Naive thymus-derived CD4-positive, alpha-beta T cell (primary cell): ENCODE data around the gene LDLR. TPM values are rescaled to one million over a fixed set of nuclear protein-coding genes. Genes with fewer than 3 reads are reported as not detected.
A peak's percentile ranks its signal among the peaks of the same experiment; 100 is the strongest.
"Not testable (repeated sequence)": the region's sequence is repeated elsewhere in the genome, so short reads cannot be mapped to it uniquely, and the experiment has no call there.

ENCODE experiments used
- ATAC-seq: fragments of 150-1000 bp; cut with Tn5 transposase; 2 replicates; pipeline ENCODE4 v1.10.0; 2021; ENCODE audit warnings: mild to moderate bottlenecking, moderate library complexity
- CTCF ChIA-PET: fragments of 350-600 bp; sonication (Branson Sonifier 250); formaldehyde crosslinking; loops from one replicate; lab custom pipeline; 2021; ENCODE audit warnings: antibody characterized with exemption; lab: Charles Lee
- POLR2A ChIA-PET: fragments of 350-600 bp; sonication (Branson Sonifier 250); formaldehyde crosslinking; loops from one replicate; lab custom pipeline; 2021; ENCODE audit warnings: antibody characterized with exemption, inconsistent platforms; lab: Charles Lee
- DNase-seq, 9 donors: peaks; one replicate each; pipeline versions ENCODE4 v3.0.0 to v3.0.0-alpha.2; 2020 to 2022; ENCODE audit warnings: mixed read lengths in 1 of 9
- H3K27ac ChIP-seq: one replicate; pipeline ENCODE4 v1.7.0; 2013; ENCODE audit warnings: mild to moderate bottlenecking, low read depth, low read length, moderate library complexity
- H3K27me3 ChIP-seq, 2 donors: one replicate each; pipeline ENCODE4 v1.7.0; 2013; ENCODE audit warnings: low read length in 2 of 2, mild to moderate bottlenecking in 2 of 2, moderate library complexity in 2 of 2; ENCODE audit not compliant: control insufficient read depth in 2 of 2, insufficient read depth in 2 of 2
- H3K36me3 ChIP-seq, 3 experiments: 1 replicate in 2 of 3; 2 replicates in 1 of 3; pipeline ENCODE4 v1.7.0; 2013; ENCODE audit warnings: low read length in 3 of 3, mild to moderate bottlenecking in 3 of 3, moderate library complexity in 1 of 3; ENCODE audit not compliant: insufficient read depth in 3 of 3, control insufficient read depth in 2 of 3
- H3K4me1 ChIP-seq, 2 donors: one replicate each; pipeline ENCODE4 v1.7.0; 2013; ENCODE audit warnings: low read length in 2 of 2, mild to moderate bottlenecking in 2 of 2, moderate library complexity in 1 of 2; ENCODE audit not compliant: control insufficient read depth in 2 of 2, insufficient read depth in 2 of 2
- H3K4me3 ChIP-seq: 2 replicates; pipeline ENCODE4 v1.7.0; 2013; ENCODE audit warnings: mild to moderate bottlenecking, low read length
- H3K9me3 ChIP-seq, 3 experiments: 1 replicate in 2 of 3; 2 replicates in 1 of 3; pipeline ENCODE4 v1.7.0; 2013; ENCODE audit warnings: low read length in 3 of 3; ENCODE audit not compliant: control insufficient read depth in 2 of 3
- H3K27ac Mint-ChIP-seq, 9 donors: one replicate each; pipeline ENCODE4 v1.8.0; 2020 to 2022; ENCODE audit warnings: mixed read lengths in 9 of 9, mild to moderate bottlenecking in 8 of 9, moderate library complexity in 5 of 9, inconsistent platforms in 2 of 9
- H3K27me3 Mint-ChIP-seq, 5 donors: one replicate each; pipeline ENCODE4 v1.8.0; 2021 to 2022; ENCODE audit warnings: mixed read lengths in 5 of 5, mild to moderate bottlenecking in 1 of 5
- H3K36me3 Mint-ChIP-seq, 5 donors: one replicate each; pipeline ENCODE4 v1.8.0; 2020 to 2022; ENCODE audit warnings: mixed read lengths in 5 of 5, mild to moderate bottlenecking in 3 of 5, inconsistent platforms in 1 of 5
- H3K4me1 Mint-ChIP-seq, 7 donors: one replicate each; pipeline ENCODE4 v1.8.0; 2020 to 2022; ENCODE audit warnings: mixed read lengths in 7 of 7, mild to moderate bottlenecking in 3 of 7, inconsistent platforms in 1 of 7
- H3K4me3 Mint-ChIP-seq, 10 donors: one replicate each; pipeline ENCODE4 v1.8.0; 2020 to 2022; ENCODE audit warnings: mild to moderate bottlenecking in 10 of 10, mixed read lengths in 10 of 10, moderate library complexity in 6 of 10, inconsistent platforms in 2 of 10
- H3K9me3 Mint-ChIP-seq, 11 donors: one replicate each; pipeline ENCODE4 v1.8.0; 2020 to 2022; ENCODE audit warnings: mixed read lengths in 11 of 11, mild to moderate bottlenecking in 4 of 11, inconsistent platforms in 1 of 11, moderate library complexity in 1 of 11
- intact Hi-C, 2 donors: fragments of 100-400 bp; cut with micrococcal nuclease; formaldehyde crosslinking; loops; one replicate each; pipeline ENCODE4 v1.15.1; 2023
- polyA plus RNA-seq, 2 donors: library from polyadenylated mRNA; unstranded; fragments of 300-500 nt; fragmentation: Illumina TruSeq; gene quantifications; one replicate each; pipeline ENCODE4 v1.2.3, GENCODE V29; 2021
- total RNA-seq, 6 experiments: library from RNA in 5 of 6; stranded (reverse) in 5 of 6; gene quantifications; 1 replicate in 5 of 6; 2 replicates in 1 of 6; pipeline ENCODE4 v1.2.3 and lab custom pipeline; 2021 to 2026

The LDLR gene
- total and polyA plus RNA-seq, 7 experiments from 2014 or later = 5.5 to 90.3 (median 34.2) TPM

GRCh38 chr19:11154683-11155047 lies 65.4 kb downstream of the LDLR start:
- Mint-ChIP-seq H3K27me3 (no peaks in the 10 kb centered on the region), H3K4me1 (peaks cover 7 to 30% (median 15%) of the 10 kb centered on the region in 7 donors), H3K4me3 (peak overlapping the region; percentile 56 to 94 (median 83)), H3K36me3 (peaks cover 0 to 5% (median 0%) of the 10 kb centered on the region in 5 donors), H3K9me3 (peaks cover 0 to 3% (median 0%) of the 10 kb centered on the region in 11 donors), H3K27ac (peak overlapping the region in 4 of 9 donors; percentile 0 to 70 (median 36))
- H3K36me3 ChIP-seq = no peaks in the 10 kb centered on the region
- H3K9me3 ChIP-seq = no peaks in the 10 kb centered on the region
- no peak overlapping the region for H3K4me3 ChIP-seq
- intact Hi-C loops = loop anchor here (1.0 to 5.0 kb wide), 6 partner anchors 192 to 587 kb away; partner anchors contain the start of genes CCDC159 (in 1 of the 2), CDKN2D (in 1 of the 2), ELAVL3 (in 1 of the 2) and KRI1 (in 1 of the 2)
- peaks cover 6 to 15% of the 10 kb centered on the region in 2 donors for H3K4me1 ChIP-seq
- ChIA-PET CTCF (interaction anchor here (0.7 kb wide), 1 partner anchor 16 kb away, joined by 3 read pairs; no protein-coding TSS in a partner anchor), POLR2A (no interaction called here)
- DNase-seq (no peak), ATAC-seq (no peak)
- no peak overlapping the region for H3K27ac ChIP-seq
- no peaks in the 10 kb centered on the region for H3K27me3 ChIP-seq

- Histone ChIP-seq H3K36me3 (no peaks in the 10 kb centered on the region), H3K27me3 (no peaks in the 10 kb centered on the region), H3K27ac (peak within 1 kb of the TSS; percentile 16), H3K9me3 (peaks cover 0 to 3% (median 0%) of the 10 kb centered on the region in 3 experiments), H3K4me1 (peaks cover 6 to 15% of the 10 kb centered on the region in 2 donors), H3K4me3 (peak within 1 kb of the TSS; percentile 71)
- Mint-ChIP-seq H3K4me1 (peaks cover 7 to 30% (median 15%) of the 10 kb centered on the region in 7 donors), H3K27ac (peak within 1 kb of the TSS; percentile 54 to 92 (median 83)), H3K9me3 (peaks cover 0 to 7% (median 0%) of the 10 kb centered on the region in 11 donors), H3K4me3 (peak within 1 kb of the TSS; percentile 79 to 94 (median 89)), H3K36me3 (peaks cover 0 to 5% (median 0%) of the 10 kb centered on the region in 5 donors), H3K27me3 (no peaks in the 10 kb centered on the region)
- POLR2A ChIA-PET = interaction anchor here (0.6 to 1.2 kb wide), 3 partner anchors 10 to 226 kb away, joined by 3 read pairs; no protein-coding TSS in a partner anchor
- CTCF ChIA-PET = no interaction called here
- ATAC-seq = peak; percentile 98
- intact Hi-C loops = loop anchor here (1.0 to 5.0 kb wide), 6 partner anchors 191 to 588 kb away; partner anchors contain the start of genes CCDC159 (in 1 of the 2), CDKN2D (in 1 of the 2), ELAVL3 (in 1 of the 2) and KRI1 (in 1 of the 2)
- DNase-seq = peak; percentile 70 to 93 (median 90)
These were observed 66.3 kb downstream of the LDLR start, which contains the start of gene SPC24 for GRCh38 chr19:11155373-11156120. TSS of gene SPC24 (minus strand) at chr19:11155782. CDS start at chr19:11155776, 6 bp downstream.

- DNase-seq (no peak), ATAC-seq (no peak)
- H3K4me1 ChIP-seq = peaks cover 6 to 14% of the 10 kb centered on the region in 2 donors
- Mint-ChIP-seq H3K27ac (no peak overlapping the region), H3K4me3 (no peak overlapping the region), H3K9me3 (peaks cover 0 to 7% (median 0%) of the 10 kb centered on the region in 11 donors), H3K36me3 (no peaks in the 10 kb centered on the region), H3K27me3 (no peaks in the 10 kb centered on the region), H3K4me1 (peaks cover 2 to 12% (median 9%) of the 10 kb centered on the region in 7 donors)
- H3K36me3 ChIP-seq = no peaks in the 10 kb centered on the region
- ChIA-PET CTCF (no interaction called here), POLR2A (no interaction called here)
- H3K27ac ChIP-seq = no peak overlapping the region
- H3K9me3 ChIP-seq = peaks cover 0 to 3% (median 0%) of the 10 kb centered on the region in 3 experiments
- intact Hi-C loops = loop anchor here (5.0 kb wide), 3 partner anchors 277 to 593 kb away; partner anchors contain the start of genes CDKN2D (in 1 of the 2), ELAVL3 (in 1 of the 2), KRI1 (in 1 of the 2) and ODAD3 (in 1 of the 2)
- H3K4me3 ChIP-seq = no peak overlapping the region
- H3K27me3 ChIP-seq = no peaks in the 10 kb centered on the region
These were observed 70.6 kb downstream of the LDLR start for GRCh38 chr19:11159598-11160439.

- DNase-seq, ATAC-seq, H3K36me3 Mint-ChIP-seq, CTCF ChIA-PET, H3K27ac Mint-ChIP-seq, H3K27me3 ChIP-seq, H3K4me3 ChIP-seq, H3K36me3 ChIP-seq, H3K9me3 Mint-ChIP-seq, H3K27me3 Mint-ChIP-seq, H3K27ac ChIP-seq, H3K4me3 Mint-ChIP-seq, H3K9me3 ChIP-seq, H3K4me1 ChIP-seq, POLR2A ChIA-PET, H3K4me1 Mint-ChIP-seq, intact Hi-C loops: not testable (repeated sequence)
These were observed 71.1 kb downstream of the LDLR start for GRCh38 chr19:11160440-11160768.

GRCh38 chr19:11164296-11164695 lies 75.0 kb downstream of the LDLR start:
- no peak overlapping the region for H3K27ac ChIP-seq
- no peak overlapping the region for H3K4me3 Mint-ChIP-seq
- H3K36me3 ChIP-seq = no peaks in the 10 kb centered on the region
- H3K27me3 ChIP-seq = no peaks in the 10 kb centered on the region
- ATAC-seq (no peak), DNase-seq (no peak)
- ChIA-PET CTCF (no interaction called here), POLR2A (no interaction called here)
- H3K27me3 Mint-ChIP-seq = no peaks in the 10 kb centered on the region
- H3K9me3 ChIP-seq = peaks cover 0 to 3% (median 0%) of the 10 kb centered on the region in 3 experiments
- H3K4me1 Mint-ChIP-seq = no peaks in the 10 kb centered on the region
- no peak overlapping the region for H3K27ac Mint-ChIP-seq
- H3K9me3 Mint-ChIP-seq = peaks cover 0 to 7% (median 0%) of the 10 kb centered on the region in 11 donors
- no peak overlapping the region for H3K4me3 ChIP-seq
- no peaks in the 10 kb centered on the region for H3K4me1 ChIP-seq
- no peaks in the 10 kb centered on the region for H3K36me3 Mint-ChIP-seq
- intact Hi-C loops = no loop called here

- DNase-seq (no peak), ATAC-seq (no peak)
- Histone ChIP-seq H3K27ac (no peak overlapping the region), H3K27me3 (no peaks in the 10 kb centered on the region), H3K4me3 (no peak overlapping the region), H3K36me3 (no peaks in the 10 kb centered on the region), H3K4me1 (no peaks in the 10 kb centered on the region), H3K9me3 (peaks cover 0 to 3% (median 0%) of the 10 kb centered on the region in 3 experiments)
- intact Hi-C loops = no loop called here
- Mint-ChIP-seq H3K27ac (no peak overlapping the region), H3K4me1 (no peaks in the 10 kb centered on the region), H3K36me3 (no peaks in the 10 kb centered on the region), H3K4me3 (no peak overlapping the region), H3K9me3 (peaks cover 0 to 4% (median 0%) of the 10 kb centered on the region in 11 donors), H3K27me3 (no peaks in the 10 kb centered on the region)
- CTCF ChIA-PET = no interaction called here
- POLR2A ChIA-PET = interaction anchor here (0.6 kb wide), 1 partner anchor 153 kb away, joined by 4 read pairs; no protein-coding TSS in a partner anchor
These were observed 75.7 kb downstream of the LDLR start for GRCh38 chr19:11164879-11165406.
